HG03354 (cell line): ENCODE data around the gene ATP6V0B.

Experiments used
- ATAC-seq: cut with Tn5 transposase; IDR thresholded peaks from one replicate; pipeline ENCODE4 v1.9.1; 2021; ENCODE audit warnings: mild to moderate bottlenecking; ENCODE audit not compliant: unreplicated experiment, poor library complexity, severe bottlenecking

The ATP6V0B gene

DNA sequence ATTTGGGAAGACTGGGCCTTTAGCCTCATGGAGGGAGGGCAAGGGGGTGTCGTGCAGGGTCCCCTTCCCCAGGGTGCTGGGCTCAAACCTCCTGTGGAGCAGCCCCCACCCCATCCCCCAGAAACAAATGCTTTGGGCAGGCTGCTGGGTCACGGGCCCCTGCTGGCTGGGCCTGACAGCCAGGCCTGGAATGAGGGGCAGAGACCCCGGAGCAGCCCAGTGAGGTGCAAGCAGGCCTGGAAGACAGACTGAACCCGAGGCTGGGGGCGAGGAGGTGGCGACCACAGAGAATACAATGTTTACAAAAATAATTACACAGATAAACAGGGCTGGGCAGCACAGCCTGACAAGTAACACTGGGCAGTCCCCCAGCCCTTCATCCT, 22.0 kb downstream of the ATP6V0B start:
- no peak for ATAC-seq

DNA sequence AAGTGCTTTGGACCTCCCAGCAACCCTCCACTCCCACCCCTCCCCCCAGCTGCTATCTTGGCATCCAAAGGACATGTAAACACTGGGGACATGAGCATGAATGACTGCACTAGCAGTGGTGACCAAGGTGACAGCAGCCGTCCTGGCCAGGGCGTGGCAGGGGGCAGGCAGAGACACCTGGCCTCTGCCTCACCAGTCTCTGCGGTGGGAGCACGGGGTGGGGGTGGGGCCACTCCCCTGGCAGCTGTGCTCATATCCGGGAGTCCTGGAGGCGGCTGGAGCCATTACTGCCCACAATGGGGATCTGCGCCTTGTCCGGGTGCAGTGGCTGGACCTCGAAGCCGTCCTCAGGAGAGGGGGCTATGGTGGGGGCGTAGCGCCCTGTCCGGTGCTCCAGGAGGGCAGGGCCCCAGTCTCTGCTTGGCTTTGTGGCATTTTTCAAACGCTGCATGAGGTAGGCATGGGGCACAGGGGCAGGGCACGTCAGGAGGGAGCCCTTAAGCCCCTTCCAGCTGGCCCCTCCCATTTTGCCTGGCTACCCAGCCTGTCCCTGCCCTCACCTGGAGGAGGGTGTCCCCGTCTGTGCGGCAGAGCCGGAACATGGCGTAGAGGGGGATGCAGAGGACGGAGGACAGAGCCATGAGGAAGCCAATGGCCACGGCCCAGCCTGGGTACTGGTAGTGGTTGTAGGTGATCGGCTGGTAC, 22.7 kb downstream of the ATP6V0B start:
- ATAC-seq, result no peak

DNA sequence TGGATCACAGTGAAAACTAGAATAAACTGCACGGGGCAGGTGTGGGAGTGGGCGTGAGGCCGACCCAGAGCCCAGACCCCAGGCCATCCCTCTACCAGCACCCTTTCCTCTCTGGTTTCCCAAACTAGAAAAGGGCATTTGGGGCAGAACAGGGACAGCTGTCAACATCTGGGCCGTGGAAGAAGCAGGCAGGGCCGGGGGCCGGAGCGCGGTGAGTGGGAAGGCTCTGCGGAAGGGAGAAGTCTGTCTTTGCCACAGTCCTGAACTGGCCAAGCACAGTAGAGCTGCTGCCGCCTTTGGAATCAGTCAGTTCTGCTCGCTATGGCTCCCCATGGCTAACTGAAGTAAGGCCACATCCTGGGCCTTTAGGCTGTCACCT, 23.2 kb downstream of the ATP6V0B start:
- no peak for ATAC-seq

DNA sequence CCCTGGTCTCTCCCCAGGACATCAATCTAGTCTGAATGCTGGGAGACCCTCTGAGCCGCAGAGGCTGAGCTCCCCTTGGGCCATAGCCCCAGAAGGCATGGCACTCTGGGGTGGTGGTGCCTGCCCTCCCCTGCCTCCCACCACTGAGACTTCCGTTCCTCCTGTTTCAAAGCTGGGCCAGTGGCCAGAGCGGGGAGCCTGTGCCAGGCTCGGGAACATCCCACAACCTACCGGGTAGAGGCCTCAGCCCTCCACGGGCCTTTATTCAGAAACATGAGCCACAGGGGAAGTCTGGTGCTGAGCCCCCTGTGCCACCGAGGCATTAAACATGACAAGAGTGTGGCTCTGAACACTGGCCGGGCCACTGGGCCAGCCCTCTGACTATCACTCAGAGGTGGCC, 24.7 kb downstream of the ATP6V0B start:
- ATAC-seq, result no peak

DNA sequence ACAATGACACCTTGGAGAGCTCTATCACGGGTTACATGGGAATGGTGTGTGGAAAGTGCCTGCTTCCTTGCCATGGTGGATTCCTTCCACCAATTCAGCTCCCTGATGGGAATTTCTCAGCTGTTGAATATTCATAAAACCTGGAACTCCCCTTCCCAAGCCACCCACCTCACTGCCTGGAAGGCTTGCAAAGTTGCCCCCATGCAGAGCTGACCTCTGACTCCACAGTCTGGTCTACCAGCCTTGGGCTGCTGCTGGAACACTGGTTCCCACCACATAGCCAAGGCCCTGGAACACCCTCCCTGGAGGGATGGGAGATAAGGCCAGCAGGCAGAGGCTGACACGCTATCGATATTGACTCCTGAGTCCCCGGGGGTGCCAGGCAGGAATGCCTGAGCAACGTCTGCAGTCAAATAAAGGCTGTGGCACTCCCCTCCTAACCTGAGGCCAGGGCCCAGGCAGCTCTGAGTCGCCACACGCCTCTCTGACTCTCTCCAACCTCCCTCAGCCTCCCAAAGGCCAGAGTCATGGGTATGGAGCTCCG, 25.4 kb downstream of the ATP6V0B start:
- no peak for ATAC-seq

DNA sequence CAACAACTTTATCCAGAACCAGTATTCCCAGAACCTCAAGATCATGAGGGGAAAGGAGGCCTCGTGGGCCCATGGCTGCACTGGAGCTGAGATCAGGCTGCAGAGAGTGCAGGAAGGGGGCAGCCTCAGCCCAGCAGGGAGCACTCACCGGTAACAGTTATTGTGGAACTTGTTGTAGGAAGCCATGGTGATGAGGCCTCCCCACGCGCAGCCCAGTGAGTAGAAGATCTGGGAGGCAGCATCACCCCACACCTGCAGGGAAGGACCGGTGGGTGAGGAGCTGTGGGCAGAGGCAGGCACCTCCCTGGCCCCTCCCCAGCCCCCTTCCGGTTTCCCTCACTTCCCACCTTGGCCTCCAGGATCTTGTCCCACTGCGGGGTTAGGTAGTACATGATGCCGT, 27.4 kb downstream of the ATP6V0B start:
- ATAC-seq, result no peak

DNA sequence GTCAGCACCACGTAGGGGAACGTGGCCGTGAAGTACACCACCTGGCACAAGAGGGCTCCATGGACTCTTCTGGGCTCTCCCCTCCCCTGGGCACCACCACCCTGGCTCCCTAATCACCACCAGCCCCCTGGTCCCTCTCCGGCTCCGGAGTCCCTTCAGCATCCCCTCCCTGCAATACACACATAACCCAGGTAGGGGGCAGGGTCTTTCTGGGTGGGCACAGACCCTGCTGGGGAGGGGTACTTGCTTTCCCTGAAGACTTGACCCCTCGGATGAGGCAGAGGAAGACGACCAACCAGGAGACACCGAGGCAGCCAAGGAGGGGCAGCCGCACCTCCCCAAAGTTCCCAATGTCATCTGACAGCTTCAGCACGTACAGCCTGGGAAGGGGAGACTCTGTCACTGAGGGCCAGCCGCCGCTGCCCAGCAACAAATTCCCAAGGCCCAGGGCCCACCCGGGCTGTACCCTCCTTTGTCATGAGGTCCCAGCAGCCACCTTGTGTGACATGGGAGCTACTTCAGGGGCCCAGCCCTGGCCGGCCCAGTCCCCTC, 27.9 kb downstream of the ATP6V0B start:
- no peak for ATAC-seq

DNA sequence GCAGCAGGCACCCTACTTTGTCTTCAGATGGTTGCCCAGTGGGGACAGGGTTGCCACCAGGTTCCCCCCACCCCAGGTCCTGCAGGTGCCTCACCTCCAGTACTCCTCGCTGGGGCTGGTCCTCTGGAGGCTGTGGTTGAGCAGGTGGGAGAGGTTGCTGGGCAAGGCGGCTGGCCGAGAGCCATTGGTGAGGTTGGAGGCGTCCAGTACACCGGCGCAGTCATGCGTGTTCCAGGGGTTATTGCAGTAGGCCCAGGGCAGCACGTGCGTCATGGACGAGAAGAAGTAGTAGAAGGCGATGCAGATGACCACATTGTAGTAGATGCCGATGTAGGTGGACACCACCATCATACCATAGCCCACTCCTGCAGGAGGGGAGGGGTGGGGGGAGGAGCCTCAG, 33.5 kb downstream of the ATP6V0B start:
- no peak for ATAC-seq

DNA sequence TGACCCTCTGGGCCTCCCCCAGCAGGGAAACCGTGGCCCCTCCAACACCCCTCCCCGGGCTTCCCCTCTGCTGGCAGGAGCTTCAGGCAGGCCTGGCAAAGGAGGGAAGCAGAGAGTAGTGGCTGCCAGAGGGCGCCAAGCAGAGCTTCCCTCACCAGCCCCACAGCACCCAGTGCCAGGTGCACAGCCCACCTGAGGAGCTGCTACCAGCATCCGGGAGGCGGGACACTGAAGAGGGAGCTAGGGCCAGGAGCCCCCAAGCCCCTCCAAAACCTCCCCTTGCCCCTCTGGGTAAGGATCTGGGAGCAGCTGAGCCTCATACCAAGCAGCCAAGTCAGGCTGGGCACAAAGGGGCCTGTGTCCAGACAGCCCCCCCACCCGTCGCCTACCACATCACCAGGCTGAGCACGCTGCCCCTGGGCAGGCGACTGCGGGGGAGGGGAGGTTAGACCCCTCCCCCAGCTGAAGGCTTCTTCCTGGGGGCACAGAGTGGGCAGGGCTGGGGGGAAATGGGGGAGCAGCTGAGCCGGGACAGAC, 36.2 kb downstream of the ATP6V0B start:
- ATAC-seq, result no peak

DNA sequence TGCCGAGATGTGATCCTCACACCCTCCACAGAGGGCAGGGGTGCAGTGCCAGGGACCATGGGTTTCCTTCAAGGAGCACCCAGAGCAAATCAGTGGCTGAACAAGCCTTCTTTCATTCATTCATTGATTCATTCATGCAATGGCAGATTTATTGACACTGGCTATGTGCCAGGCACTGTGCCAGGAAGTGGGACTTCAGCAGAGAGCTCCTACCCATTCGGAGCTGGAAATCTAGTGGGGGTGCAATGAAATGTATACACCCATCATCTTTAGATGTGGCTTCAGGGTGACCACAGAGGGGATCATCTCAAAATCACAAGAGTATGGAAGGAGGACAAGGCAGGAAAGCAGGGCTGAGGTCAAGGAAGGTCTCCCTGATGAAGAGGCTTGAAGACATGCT, 37.6 kb downstream of the ATP6V0B start:
- no peak for ATAC-seq

DNA sequence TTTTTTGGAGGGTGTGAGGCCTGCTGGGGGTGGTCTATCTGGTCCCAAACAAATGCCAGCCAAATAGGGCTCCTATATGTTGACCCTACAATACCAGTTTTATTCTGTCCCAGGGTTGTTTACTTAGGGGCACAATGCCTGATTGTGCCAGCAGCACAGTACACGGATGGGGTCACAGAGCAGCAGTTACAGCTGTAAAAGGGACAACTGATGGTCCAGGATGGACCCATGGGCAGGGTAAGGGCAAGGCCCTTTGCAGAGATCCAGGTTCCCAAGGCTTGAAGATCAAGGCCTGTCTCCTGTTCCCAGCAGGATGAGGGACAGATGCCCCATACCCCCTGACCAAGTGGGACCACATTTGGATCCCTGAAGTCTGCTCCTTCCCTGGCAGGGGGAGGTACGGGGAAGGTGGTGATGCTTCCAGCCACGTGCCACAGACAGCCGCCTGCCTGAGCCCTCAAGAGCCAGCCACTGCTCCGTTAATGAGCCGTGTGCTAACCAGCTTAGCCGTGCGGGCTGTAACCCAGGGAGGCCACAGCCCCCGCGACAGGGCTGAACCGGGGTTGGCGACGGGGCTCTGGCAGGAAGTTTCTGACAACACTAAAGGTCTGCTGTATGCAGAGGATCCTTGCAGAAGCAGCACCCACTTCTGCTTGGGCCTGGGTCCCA, 38.3 kb downstream of the ATP6V0B start:
- no peak for ATAC-seq

DNA sequence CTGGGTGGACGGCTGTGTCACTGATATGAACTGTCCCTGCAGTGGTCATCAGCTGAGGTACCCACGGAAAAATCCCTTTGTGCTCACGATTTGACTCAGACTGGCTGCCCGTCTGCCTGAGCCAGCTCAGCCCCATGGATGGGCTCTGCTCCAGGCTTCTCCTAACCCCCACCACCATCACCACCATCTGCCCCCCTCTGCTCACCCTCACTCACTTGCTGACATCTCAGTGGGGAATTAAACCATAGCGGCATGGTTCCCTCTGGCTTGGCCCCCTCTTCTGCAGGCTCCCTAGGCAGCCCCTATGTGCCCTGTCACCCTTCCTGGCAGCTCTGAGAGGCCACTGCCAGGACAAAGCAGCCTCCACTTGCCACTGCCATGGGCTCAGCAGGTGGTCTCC, 39.2 kb downstream of the ATP6V0B start:
- ATAC-seq, result no peak

DNA sequence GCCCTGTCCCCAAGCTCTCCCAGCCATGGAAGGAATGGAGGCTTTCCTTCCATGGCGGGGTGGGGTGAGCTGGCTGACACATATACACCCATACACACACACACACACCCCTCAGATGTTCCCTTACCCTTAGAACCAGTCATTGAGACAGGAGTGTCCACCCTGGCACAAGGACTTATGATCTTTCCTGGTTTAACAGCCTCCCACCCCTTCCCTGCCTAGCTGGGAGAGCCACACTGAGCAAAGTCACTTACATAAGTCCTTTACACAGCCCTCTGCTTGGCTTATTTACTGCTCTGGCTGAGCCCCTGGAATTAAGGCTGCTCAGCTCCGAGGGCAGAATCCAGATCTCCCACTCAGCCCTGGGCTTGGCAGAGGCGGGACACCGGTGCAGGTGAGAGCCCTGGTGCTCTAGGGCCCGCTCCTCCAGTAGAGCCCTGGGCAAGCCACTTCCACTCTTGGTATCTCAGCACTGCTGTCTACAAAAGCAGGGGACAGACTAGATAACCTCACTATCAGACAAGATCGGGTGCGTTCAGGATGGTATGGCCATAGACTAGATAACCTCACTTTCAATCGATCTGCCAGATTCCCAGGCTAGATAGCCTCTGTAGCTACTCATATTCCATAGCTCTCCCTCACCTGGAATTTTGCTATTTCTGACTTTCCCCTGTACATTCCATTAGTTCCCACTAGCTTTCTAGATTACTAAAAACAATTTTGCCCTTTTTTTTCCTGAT, 39.8 kb downstream of the ATP6V0B start:
- ATAC-seq, result no peak

DNA sequence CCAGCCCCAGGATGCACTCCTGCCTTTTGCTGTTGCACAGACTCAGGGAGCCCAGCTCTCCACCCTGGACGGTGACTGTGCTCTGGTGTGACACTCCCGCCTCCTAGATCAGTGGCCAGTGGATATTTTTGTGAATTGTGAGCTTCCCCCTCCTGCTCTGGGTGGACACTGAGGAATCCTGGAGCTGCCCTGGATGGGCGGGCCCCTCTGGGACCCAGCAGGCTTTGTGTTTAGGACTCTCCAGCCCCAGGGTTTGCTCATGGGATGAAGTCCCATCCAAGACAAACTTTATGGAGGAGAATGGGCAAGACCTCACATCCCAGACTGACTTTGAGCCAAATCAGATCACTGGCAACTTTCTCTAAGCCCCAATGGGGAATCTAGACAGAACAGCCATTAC, 40.4 kb downstream of the ATP6V0B start:
- no peak for ATAC-seq

DNA sequence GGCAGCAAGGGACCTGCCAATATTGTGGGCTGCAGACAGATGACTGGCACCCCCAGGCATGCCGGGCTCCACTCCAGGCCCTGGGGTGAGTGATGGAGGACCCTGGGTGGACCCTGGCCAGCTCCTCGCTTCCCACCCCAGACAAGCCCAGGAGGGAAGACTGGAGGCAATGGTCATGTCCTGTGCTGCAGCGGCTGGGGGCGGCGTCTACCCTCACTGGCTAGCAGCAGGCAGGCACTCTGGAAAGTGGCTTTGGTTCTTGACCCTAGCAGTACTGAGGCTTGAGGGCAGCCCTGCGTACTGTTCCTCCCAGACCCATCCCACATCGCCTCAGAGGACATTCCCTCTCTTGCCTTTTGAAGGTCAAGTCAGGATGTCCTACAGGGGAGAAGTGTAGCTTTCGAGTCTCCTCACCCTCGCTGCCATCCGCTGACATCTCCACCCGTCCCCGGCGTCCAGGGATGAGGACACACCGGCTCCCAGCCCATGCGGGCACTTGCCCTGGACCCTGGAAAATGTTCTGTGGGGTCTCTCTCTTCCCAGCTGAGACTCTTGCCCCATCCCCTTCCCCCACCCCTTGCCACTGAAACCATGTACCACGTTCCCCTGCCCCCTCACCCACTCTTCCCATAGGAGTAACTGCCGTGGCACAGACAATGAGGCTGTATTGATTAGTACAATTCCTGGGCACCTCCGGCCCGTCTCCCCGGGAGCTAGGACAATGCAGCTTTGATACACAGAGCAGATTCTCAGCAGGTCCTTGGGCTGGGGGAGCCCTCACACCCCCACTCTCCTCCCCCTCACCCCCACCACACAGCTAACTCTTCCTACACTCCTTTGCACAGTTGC, 41.5 kb downstream of the ATP6V0B start:
- ATAC-seq, result no peak

DNA sequence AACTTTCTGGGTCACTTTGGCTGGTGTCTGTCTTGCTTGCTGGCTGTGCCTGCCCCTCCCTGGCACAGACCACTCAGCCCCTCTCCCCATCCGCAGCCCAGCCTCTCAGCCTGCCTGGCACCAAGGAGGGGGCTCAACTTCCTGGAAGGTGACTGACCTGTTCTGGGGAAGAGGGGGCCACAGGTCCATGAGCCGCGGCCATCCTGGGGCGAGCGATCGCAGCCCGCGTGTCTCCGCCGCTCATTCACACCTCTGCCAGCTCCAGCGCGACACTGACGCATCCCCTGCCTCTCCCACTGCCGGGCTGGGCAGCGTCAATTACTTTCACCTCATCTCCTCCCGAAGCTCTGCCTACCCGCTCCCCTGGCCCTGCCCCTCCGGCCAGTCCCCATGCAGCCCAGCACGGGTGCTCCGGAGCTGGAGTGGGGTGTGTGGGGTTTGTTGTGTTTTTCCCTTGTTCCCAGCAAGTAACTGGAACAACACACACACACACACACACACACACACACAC, 42.2 kb downstream of the ATP6V0B start:
- ATAC-seq, result no peak

DNA sequence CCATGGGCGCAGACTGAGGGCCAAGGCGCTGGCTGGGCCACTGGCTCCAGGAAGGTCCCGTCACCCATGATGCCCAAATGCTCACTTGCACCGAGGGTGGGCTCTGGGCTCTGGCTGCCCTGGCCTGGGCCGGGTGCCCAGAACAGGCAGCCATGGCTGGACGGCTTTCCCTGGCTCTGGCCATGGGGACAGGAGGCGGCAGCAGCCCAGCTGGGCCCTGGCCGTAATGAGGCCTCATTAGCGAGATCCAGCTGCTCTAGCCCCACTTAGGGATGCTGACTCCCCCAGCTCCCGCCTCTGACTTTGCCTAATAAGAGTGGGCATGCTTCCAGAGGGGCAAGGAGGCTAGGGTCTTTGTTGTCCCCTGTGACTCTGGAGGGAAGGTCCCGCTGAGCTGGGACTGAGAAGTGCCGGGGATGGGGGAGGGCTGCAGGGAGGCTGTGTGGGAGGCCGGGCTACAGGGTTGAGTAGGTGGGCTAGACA, 44.7 kb downstream of the ATP6V0B start:
- no peak for ATAC-seq

DNA sequence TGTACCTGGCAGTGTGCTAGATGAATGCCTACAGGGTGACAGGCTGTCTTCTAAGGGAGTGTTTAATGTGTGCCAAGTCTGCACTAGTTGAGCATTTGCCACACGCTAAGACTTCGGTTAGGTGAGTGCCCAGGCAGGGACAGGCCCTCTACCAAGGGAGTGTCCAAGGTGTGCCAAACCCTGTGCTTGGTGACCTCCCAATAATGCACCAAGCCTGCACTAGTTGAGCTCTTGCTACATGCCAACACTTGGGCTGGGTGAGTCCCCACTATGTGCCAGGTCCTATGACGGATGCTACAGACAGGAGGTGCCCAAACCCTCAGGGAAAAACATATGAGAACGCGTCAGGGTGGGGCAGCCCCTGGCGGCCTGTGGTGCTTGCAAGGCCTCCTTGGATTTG, 45.7 kb downstream of the ATP6V0B start:
- ATAC-seq, result no peak

DNA sequence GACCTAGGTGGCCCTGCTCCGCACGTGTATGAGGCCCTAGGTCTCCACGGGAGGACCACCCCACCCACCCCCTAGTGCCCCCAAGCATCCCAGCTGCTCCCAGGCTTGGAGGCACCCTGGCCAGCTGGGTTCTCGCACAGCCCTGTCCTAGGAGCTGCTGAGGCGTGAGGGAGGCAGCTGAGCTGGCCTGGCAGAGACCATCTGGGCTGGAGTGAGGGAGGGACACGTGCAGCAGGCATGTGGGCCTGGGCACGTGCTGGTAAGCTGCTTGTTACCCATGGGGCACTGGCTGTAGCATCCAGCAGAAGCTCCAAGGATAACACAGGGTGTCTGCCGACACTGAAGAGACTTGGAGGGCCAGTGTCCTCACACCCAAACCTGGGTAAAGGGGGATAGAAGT, 46.4 kb downstream of the ATP6V0B start:
- ATAC-seq, result no peak
